Effector CD4-positive, alpha-beta T cell (primary cell): ENCODE data around the gene CTIF.
"Not testable (repeated sequence)": the region's sequence is repeated elsewhere in the genome, so short reads cannot be mapped to it uniquely, and the experiment has no call there.

Experiments
- DNase-seq: peaks from one replicate; pipeline ENCODE4 v3.0.0-alpha.2; 2020
- total RNA-seq: gene quantifications from one replicate; lab custom pipeline; 2026; lab: John Stamatoyannopoulos, UW

The CTIF gene
- 1.3 reads per million for total RNA-seq

DNA sequence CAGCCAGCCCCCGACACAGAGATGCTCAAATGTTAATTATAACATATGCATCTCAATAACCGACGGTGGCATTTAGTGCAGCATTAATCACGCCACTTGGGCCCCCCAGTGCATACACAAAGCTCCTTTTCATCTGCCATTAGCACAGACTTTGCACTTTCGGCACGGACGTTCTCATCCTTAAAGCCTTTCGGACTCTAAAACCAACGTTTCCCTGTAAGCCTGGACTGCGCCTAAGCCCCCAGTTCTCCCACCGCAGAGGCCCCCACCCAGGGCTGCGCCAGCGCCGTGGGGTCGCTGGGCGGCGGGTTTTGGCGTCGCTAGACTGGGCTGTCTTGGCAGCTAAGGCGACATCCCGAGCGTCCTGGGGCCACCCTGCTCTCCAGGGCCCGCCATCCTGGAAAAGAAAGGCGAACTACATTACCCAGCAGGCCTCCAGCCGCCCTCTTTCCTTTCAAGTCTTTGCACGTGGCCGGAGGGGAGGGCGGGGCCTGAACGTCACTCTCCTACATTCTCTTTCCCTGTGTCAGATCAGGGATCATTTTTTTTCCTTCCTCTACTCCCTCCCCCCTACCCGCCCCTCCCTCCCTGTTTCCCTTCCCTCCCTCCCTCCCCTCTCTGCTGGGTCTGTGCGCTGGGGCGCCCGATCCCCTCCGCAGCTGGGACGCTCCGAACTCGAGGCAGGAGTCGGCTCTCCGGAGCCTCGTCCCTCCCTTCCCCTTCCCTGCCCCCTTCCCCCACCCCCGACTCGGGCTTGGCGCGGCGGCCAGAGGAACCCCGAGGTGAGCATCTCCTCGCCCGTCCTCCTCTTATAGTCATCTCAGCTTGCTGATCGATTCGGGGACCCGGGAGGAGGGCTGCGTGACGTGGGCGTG is at the start of gene CTIF:
Gene CTIF (plus strand): TSS at position 501 of the 875 bp plus-strand sequence. CDS start 80,535 bp downstream, outside the sequence.
- DNase-seq: peak; percentile 35

DNA sequence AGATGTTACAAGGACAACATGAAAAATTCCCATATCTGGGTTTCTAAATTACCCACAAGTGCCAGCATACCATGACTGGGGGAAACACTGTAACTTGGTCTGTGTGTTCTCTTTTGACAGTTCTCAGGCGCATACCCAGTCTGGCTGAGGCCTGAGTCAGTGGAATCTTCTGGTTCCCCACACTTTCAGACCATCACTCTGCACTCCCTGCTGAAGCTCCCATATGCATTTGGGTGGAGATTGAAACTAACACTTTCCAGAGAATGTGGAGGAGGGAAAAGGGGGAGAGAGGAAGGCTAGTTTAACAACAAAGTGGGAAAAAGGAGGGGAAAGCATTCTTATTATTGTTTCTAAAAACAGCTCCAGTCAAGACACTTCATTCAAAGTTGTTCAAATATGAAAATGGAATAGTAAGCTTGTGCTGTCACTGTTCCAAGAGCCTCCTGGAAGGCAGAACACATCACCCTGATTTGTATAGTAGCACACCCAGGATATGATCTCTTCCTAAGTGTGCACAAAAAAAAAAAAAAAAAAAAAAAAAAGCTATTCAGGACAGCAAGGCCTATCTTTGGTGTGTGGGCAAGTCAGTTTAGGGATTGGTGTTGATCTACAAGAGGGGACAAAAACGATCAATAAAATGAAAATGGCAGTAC is 48.1 kb upstream of the CTIF start:
- no peak for DNase-seq

DNA sequence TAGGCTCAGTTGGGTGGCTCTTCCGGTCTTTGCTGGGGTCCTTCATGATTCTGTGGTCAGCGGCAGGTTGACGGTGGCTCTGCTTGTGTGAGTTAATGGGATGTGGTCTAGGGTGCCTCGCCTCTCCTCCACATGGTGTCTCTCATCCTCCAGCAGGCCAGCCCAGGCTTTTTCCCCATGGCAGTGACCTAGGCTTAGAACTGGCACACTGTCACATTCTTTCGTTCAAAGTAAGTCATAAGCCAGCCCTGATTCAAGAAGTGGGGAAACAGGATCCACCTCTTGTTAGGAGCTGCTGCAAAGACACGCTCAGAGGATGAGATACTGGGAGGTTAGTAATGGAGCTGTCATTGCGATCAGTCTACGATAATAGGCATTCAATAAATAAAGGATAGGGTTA is 46.0 kb upstream of the CTIF start:
- no peak for DNase-seq

DNA sequence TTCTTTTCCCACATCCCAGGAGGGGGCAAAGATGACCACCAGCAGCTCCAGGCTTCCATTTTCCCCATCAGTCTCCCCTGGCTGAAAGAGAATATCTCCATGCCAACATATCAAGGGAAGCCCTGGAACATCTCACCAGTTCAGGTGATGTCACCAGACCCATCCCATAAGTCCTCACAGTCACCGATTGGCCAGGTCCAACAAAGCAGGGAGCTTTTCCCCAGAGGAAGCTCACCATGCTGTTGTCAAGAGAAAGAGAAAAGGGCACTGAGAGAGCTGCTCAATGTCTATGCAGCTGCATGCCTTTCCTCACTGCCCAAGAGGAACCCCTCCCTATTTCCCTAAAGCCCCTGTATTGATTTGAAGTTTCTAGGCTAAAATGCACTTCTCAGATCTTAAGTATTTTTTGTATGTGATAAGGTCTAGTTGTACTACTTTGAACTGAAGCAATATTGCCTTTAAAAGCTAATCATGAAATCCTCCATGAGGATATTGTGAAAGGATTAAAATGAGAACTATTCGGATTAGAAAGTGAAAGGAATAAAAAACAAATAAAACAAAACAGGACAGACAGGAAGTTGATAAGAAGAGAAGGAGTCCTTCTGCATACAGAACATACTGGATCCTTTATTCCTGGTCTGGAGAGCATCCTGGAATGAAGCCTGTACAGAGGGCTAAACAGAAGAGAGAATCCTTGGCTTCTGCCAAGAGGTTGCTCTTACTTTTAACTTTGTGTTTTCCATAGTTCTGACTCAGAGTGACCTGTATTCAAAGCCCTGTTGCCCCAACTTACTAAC is 45.2 kb upstream of the CTIF start:
- no peak for DNase-seq

DNA sequence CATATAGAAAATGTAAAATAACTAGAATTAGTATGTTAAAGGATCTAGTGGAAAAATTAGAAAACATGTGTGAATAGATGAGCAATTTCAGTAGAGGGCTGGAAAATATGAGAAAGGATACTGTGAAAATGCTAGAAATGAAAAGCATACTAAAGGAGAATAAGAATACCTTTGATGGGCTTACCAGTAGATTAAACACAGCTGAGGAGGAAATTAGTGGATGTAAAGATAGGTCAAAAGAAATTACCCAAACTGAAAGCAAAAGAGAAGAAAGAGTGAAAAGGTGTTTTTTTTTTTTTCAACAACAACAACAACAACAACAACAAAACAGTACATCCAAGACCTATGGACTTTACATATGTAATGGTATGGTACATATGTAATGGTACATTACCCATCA is 41.0 kb upstream of the CTIF start:
- no peak for DNase-seq

DNA sequence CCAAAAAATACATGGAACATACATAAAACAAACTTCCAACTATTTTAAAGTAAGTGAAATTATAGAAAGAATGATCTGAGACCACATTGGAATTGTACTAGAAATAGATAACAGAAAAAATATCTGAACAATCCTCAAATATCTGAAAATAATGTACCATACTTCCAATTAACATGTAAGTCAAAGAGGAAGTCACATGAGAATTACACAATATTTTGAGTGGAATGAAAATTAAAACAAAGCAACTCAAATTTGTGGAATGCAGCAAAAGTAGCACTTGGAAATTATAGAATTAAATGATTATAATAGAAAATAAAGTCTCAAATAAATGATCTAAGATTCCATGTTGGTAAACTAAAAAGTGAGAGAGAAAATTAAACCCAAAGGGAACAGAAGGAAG is 38.3 kb upstream of the CTIF start:
- DNase-seq: no peak

DNA sequence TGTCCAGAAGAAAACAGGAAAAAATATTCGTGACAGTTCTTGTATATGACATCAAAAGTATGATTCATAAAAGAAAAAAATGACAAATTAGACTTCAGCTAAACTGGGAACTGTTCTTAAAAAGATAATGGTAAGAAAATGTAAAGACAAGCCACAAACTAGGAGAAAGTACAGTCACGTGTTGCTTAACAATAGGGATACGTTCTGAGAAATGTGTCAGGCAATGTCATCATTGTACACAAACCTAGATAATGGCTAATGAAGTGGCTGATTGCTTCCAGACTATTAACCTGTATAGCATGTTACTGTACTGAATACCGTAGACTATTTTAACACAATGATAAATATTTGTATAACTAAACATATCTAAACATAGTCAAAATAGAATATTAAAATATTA is 35.9 kb upstream of the CTIF start:
- DNase-seq: no peak

DNA sequence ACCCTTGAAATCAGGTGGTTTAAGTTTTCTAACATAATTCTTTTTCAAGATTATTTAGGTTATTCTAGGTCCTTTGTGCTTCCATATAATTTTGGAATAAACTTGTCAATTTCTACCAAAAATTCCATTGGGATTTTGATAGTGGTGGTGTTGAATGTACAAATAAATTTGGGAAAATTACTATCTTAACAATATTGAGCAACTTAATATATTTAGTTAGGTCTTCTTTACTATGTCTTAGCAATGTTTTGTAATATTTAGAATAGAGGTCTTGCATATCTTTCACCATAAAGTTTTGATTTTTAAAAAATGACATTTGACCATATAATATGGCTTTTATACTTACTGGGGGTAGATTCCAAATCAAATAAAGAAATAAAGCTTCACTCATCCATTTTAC is 34.0 kb upstream of the CTIF start:
- DNase-seq: no peak

DNA sequence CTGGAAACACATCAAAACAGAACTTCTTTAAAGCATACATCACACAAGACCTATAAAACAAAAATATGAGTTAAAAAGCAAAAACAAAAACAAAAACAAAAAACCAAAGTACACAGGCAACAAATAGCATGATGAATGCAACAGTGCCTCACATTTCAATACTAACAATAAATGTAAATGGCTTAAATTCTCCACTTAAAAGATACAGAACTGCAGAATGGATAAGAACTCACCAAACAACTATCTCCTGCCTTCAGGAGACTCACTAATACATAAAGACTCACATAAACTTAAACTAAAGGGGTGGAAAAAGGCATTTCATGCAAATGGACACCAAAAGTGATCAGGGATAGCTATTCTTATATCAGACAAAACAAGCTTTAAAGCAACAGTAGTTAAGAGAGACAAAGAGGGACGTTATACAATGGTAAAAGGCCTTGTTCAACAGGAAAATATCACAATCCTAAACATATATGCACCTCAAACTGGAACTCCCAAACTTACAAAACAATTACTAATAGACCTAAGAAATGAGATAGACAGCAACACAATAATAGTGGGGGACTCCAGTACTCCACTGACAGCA is 31.8 kb upstream of the CTIF start:
- not testable (repeated sequence) for DNase-seq

DNA sequence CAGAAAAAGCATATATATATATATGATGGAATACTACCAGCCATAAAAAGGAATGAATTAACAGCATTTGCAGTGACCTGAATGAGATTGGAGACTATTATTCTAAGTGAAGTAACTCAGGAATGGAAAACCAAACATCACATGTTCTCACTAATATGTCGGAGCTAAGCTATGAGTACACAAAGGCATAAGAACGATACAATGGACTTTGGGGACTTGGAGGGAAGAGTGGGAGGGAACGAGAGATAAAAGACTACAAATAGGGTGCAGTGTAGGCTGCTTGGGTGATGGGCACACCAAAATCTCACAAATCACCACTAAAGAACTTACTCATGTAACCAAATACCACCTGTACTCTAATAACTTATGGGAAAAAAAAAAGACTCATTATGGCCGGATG is 26.3 kb upstream of the CTIF start:
- DNase-seq: not testable (repeated sequence)

DNA sequence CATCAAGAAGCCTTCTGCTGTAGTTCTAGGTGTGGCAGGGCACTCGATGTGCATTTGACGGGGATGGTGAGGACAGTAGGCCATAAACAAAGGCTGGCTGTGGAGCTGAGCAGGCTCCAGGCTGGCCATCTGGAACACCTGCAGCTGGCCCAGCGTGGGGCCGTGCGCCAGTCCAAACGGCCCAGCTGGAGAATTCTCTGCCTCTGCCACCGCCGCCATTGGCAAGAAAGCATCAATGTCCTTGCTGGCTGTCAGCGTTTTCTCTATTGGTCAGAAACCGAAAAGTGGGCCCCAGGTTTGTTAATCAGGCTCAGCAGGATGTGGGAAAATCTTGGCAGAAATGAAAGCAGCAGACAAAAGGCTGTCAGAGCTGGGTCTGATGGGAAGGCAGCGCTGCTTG is 24.0 kb upstream of the CTIF start:
- DNase-seq: no peak

DNA sequence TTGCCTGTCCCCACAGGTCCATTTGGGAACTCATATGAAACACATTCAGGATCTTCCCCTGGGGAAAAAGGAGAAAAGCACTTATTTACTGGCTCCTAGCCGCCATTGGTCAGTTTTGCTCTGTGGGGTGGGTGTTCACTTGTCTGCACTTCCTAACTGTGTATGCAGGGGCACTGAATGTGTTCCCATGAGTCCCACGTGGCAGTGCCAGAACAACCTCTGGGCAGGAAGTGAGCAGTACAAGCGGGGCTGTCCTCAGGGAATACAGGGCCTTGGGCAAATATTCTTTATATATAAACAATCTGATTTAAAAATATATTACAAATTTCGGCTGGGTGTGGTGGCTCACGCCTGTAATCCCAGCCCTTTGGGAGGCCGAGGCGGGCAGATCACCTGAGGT is 21.8 kb upstream of the CTIF start:
- no peak for DNase-seq

DNA sequence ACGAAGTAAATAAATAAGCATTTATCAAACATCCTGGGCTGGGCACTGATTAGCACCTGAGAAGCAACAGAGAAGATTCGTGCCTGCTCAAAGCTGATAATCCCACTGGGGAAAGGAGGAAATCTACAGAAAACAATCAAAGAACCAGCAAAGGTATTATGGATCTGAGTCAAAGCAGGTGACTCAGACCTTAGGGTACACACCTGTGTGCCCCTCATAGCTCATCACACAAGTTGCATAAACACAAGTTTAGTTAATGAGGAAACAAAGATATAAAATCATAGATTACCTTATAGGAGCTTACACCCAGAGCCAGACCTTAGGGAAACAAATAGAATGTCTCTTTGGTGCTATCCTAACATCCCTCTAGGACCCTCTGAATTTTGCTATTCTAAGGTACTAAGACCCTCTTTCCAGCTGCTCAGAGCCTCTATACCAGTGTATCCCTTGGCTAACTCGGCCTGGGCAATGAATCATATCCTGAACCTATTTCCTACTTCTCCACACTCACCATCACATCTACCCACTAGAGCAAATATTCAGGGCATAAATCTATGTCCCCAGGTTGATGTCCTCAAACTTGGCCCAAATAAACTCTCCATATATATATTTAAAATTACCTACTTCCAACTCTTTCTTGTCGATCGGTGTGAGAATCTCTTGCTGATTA is 19.3 kb upstream of the CTIF start:
- DNase-seq: no peak

DNA sequence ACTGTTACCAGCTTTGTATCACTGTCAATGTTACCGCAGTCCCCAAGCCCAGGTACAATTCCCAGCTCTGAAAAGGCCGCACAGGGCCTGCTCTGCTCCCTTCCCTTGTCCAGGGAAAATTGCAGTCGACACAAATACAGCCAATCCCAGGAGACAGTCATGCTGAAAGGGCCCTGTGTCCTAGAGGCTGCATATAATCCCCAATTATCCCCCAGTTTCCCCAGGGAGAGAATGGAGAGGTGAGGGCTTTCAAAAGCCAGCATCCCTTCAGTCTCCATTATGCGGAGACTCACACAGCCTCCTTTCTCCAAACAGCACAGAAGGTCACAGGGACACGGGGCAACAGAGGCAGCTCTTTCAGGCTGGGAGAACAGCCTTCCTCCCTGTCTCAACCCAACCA is 17.1 kb upstream of the CTIF start:
- no peak for DNase-seq

DNA sequence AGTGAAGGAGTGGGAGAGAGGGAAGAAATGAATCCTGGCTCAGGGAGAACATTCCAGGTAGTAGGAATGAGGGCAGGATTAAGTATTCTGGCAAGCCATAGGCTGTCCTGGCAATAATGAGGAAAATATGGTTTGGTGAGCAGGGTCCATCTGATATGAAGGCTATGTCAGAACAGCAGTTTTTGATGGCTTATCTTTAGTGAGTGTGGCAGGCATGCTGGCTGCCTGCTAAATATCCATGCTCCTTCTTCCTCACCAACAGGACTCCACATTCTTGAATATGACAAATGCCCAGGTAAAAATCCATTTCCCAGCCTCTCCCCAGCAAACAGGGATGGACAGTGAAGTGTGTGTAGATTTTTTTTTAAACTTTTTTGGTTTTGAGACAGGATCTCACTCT is 13.2 kb upstream of the CTIF start:
- no peak for DNase-seq

DNA sequence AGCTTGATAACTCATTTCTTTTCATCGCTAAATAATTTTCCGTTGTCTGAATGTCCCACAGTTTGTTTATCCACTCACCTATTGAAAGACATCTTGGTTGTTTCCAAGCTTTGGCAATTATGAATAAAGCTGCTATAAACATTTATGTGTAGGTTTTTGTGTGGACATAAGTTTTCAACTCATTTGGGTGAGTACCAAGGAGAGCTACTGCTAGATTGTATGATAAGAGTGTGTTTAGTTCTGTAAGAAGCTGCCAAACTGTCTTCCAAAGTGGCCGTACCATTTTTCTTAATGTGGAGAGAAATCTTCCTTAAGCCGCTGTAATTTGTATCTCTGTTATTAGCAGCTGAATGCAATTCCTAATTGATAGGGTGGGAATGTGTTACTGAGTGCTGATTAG is 11.4 kb upstream of the CTIF start:
- DNase-seq: no peak

DNA sequence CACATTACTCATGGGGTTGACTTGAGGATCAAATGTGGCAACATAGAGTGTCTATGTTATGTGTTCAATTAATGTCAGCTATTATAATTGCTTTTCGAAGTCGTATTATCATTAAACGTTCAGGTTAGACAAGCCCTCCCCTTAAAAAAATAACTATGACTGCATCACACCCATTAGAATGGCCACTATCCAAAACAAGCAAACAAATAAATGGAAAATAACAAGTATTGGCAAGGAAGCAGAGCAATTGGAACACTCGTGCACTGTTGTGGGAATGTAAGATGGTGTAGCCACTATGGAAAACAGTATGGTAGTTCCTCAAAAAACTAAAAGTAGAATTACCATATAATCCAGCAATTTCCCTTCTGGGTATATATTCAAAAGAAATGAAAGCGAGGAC is 10.0 kb upstream of the CTIF start:
- DNase-seq: no peak

DNA sequence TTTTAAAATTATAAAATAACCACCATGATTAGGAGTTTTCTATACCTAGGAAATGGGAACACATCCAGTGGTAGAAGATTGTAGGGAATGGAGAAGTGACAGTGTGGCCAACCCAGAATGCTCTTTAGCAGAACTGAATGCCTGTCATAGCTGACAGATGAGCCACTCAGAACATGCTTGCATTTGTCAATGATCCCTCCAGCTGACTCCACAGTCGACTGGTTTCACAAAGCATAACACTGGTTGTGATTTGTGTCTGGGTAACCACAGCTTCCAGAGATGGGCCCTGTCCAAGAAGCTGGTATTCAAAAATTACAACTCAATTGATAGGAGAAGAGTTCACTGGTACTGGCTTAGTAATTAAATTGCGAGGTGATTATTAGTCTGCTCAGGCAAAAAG is 9.0 kb upstream of the CTIF start:
- no peak for DNase-seq

DNA sequence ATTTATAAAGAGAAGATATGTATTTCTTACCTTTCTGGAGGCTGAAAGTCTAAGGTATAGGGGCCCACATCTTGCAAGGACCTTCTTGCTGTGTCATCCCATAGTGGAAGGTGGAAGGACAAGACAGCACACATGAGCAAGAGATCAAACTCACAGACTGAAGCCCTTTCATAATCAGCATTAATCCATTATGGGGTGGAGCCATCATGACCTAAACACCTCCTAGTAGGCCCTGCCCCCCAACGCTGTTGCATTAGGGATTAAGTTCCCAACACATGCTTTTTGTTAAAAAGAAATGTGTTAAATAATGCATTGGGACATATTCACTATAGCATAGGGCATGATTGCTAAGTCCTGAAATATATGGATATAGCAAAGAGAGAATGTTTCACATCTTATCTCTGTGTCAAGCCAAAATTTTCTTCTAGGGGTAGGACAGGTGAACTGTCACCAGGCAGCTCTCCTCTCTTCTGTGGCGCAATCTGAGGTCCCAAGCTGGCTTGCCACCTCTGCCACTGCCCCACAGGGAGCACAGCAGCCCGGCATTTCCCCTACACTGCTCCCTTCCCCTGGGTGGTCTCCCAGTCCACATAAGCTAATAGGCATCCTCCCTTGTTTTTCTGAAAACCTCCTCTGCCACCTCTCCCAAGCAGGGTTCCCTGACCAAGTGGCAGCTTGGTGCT is 8.3 kb upstream of the CTIF start:
- no peak for DNase-seq

DNA sequence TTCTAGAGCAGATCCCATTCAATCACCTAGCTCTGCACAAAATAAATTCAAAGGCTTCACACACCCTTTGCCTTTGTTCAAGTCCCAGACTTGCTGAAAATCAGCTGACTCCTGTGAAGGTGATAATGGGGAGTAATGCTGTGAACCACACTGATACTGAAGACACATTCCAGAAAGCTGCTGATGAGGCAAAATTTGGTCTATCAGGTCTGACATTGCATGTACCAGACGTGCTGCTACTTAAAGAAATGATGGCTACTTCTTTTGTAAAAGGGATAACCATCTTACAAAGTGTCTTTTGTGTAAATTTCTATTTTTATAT is 7.8 kb upstream of the CTIF start:
- no peak for DNase-seq

DNA sequence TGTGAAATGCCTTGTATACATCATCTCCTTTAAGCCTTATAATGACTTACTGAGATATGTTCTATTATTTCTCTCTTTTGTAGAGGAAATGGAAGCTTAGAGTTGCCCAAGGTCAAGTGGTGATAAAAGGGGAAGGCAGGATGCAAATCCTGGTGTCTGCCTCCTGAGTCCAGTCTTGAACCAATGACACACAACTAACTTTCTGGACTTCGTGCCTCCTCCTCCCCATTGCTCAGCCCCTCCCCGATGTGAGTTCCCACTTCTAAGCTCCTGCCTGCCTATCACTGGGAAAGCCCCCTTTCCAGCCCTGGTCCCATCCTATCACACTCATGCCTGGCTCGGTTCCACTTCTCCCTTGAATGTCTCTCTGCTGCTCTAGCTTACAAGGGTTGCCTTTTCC is 6.9 kb upstream of the CTIF start:
- no peak for DNase-seq
